Measurements from ENCODE around the gene KLHL26. TPM values are rescaled to one million over a fixed set of nuclear protein-coding genes. Genes with fewer than 3 reads are reported as not detected.

Gene KLHL26
- total RNA-seq, 1 donor from 2014 or later = 12.7 TPM

GRCh38 chr19:18709546-18709945 lies 72.7 kb downstream of the KLHL26 start:
- DNase-seq (ENCODE audit: low spot score) = no peak
- Mint-ChIP-seq H3K9me3 (no peaks in the 10 kb centered on the region), H3K4me1 (ENCODE audit: low read depth) (no peaks in the 10 kb centered on the region), H3K36me3 (ENCODE audit: low read depth) (no peaks in the 10 kb centered on the region), H3K27ac (no peak overlapping the region), H3K4me3 (no peak overlapping the region), H3K27me3 (ENCODE audit: insufficient read depth) (no peaks in the 10 kb centered on the region)
- intact Hi-C loops (cut with micrococcal nuclease) = no loop called here

- Mint-ChIP-seq H3K4me1 (ENCODE audit: low read depth) (no peaks in the 10 kb centered on the region), H3K4me3 (no peak overlapping the region), H3K27ac (no peak overlapping the region), H3K36me3 (ENCODE audit: low read depth) (no peaks in the 10 kb centered on the region), H3K9me3 (no peaks in the 10 kb centered on the region), H3K27me3 (ENCODE audit: insufficient read depth) (no peaks in the 10 kb centered on the region)
- intact Hi-C loops (cut with micrococcal nuclease) = no loop called here
- DNase-seq (ENCODE audit: low spot score) = no peak
Observed at GRCh38 chr19:18710186-18710585, 73.4 kb downstream of the KLHL26 start.

- H3K4me3 Mint-ChIP-seq = no peak overlapping the region
- H3K9me3 Mint-ChIP-seq = no peaks in the 10 kb centered on the region
- no peak overlapping the region for H3K27ac Mint-ChIP-seq
- DNase-seq (ENCODE audit: low spot score) = no peak
- H3K36me3 Mint-ChIP-seq (ENCODE audit: low read depth) = no peaks in the 10 kb centered on the region
- H3K4me1 Mint-ChIP-seq (ENCODE audit: low read depth) = no peaks in the 10 kb centered on the region
- intact Hi-C loops (cut with micrococcal nuclease) = no loop called here
- no peaks in the 10 kb centered on the region for H3K27me3 Mint-ChIP-seq (ENCODE audit: insufficient read depth)
Observed at GRCh38 chr19:18710996-18711751, 74.3 kb downstream of the KLHL26 start.

GRCh38 chr19:18711893-18712292 lies 75.1 kb downstream of the KLHL26 start:
- H3K36me3 Mint-ChIP-seq (ENCODE audit: low read depth) = no peaks in the 10 kb centered on the region
- H3K27me3 Mint-ChIP-seq (ENCODE audit: insufficient read depth) = no peaks in the 10 kb centered on the region
- DNase-seq (ENCODE audit: low spot score) = no peak
- no peak overlapping the region for H3K4me3 Mint-ChIP-seq
- no peaks in the 10 kb centered on the region for H3K9me3 Mint-ChIP-seq
- intact Hi-C loops (cut with micrococcal nuclease) = no loop called here
- no peaks in the 10 kb centered on the region for H3K4me1 Mint-ChIP-seq (ENCODE audit: low read depth)
- no peak overlapping the region for H3K27ac Mint-ChIP-seq

GRCh38 chr19:18712981-18713380 lies 76.2 kb downstream of the KLHL26 start:
- Mint-ChIP-seq H3K27ac (no peak overlapping the region), H3K9me3 (no peaks in the 10 kb centered on the region), H3K4me1 (ENCODE audit: low read depth) (no peaks in the 10 kb centered on the region), H3K36me3 (ENCODE audit: low read depth) (no peaks in the 10 kb centered on the region), H3K27me3 (ENCODE audit: insufficient read depth) (no peaks in the 10 kb centered on the region), H3K4me3 (no peak overlapping the region)
- no peak for DNase-seq (ENCODE audit: low spot score)
- intact Hi-C loops (cut with micrococcal nuclease) = no loop called here

GRCh38 chr19:18713550-18714117 lies 76.8 kb downstream of the KLHL26 start:
- no peak overlapping the region for H3K27ac Mint-ChIP-seq
- no peaks in the 10 kb centered on the region for H3K4me1 Mint-ChIP-seq (ENCODE audit: low read depth)
- no peaks in the 10 kb centered on the region for H3K27me3 Mint-ChIP-seq (ENCODE audit: insufficient read depth)
- no peak overlapping the region for H3K4me3 Mint-ChIP-seq
- no peaks in the 10 kb centered on the region for H3K36me3 Mint-ChIP-seq (ENCODE audit: low read depth)
- no peak for DNase-seq (ENCODE audit: low spot score)
- no peaks in the 10 kb centered on the region for H3K9me3 Mint-ChIP-seq
- intact Hi-C loops (cut with micrococcal nuclease) = no loop called here

GRCh38 chr19:18715416-18715815 lies 78.6 kb downstream of the KLHL26 start:
- Mint-ChIP-seq H3K9me3 (no peaks in the 10 kb centered on the region), H3K4me3 (no peak overlapping the region), H3K36me3 (ENCODE audit: low read depth) (no peaks in the 10 kb centered on the region), H3K4me1 (ENCODE audit: low read depth) (no peaks in the 10 kb centered on the region), H3K27me3 (ENCODE audit: insufficient read depth) (no peaks in the 10 kb centered on the region), H3K27ac (no peak overlapping the region)
- intact Hi-C loops (cut with micrococcal nuclease) = no loop called here
- DNase-seq (ENCODE audit: low spot score) = no peak

GRCh38 chr19:18716857-18717256 lies 80.0 kb downstream of the KLHL26 start:
- no peaks in the 10 kb centered on the region for H3K27me3 Mint-ChIP-seq (ENCODE audit: insufficient read depth)
- no peak for DNase-seq (ENCODE audit: low spot score)
- H3K27ac Mint-ChIP-seq = no peak overlapping the region
- intact Hi-C loops (cut with micrococcal nuclease) = no loop called here
- H3K4me1 Mint-ChIP-seq (ENCODE audit: low read depth) = no peaks in the 10 kb centered on the region
- H3K36me3 Mint-ChIP-seq (ENCODE audit: low read depth) = no peaks in the 10 kb centered on the region
- no peaks in the 10 kb centered on the region for H3K9me3 Mint-ChIP-seq
- no peak overlapping the region for H3K4me3 Mint-ChIP-seq

- intact Hi-C loops (cut with micrococcal nuclease) = no loop called here
- Mint-ChIP-seq H3K4me3 (no peak overlapping the region), H3K9me3 (no peaks in the 10 kb centered on the region), H3K27ac (no peak overlapping the region), H3K4me1 (ENCODE audit: low read depth) (no peaks in the 10 kb centered on the region), H3K36me3 (ENCODE audit: low read depth) (no peaks in the 10 kb centered on the region), H3K27me3 (ENCODE audit: insufficient read depth) (no peaks in the 10 kb centered on the region)
- DNase-seq (ENCODE audit: low spot score) = no peak
Observed at GRCh38 chr19:18717601-18718000, 80.8 kb downstream of the KLHL26 start.

GRCh38 chr19:18718015-18718526 lies 81.2 kb downstream of the KLHL26 start:
- Mint-ChIP-seq H3K4me1 (ENCODE audit: low read depth) (no peaks in the 10 kb centered on the region), H3K27me3 (ENCODE audit: insufficient read depth) (no peaks in the 10 kb centered on the region), H3K36me3 (ENCODE audit: low read depth) (no peaks in the 10 kb centered on the region), H3K4me3 (no peak overlapping the region), H3K27ac (no peak overlapping the region), H3K9me3 (no peaks in the 10 kb centered on the region)
- DNase-seq (ENCODE audit: low spot score) = no peak
- intact Hi-C loops (cut with micrococcal nuclease) = no loop called here

- H3K27me3 Mint-ChIP-seq (ENCODE audit: insufficient read depth) = no peaks in the 10 kb centered on the region
- no peaks in the 10 kb centered on the region for H3K9me3 Mint-ChIP-seq
- H3K36me3 Mint-ChIP-seq (ENCODE audit: low read depth) = no peaks in the 10 kb centered on the region
- H3K27ac Mint-ChIP-seq = no peak overlapping the region
- intact Hi-C loops (cut with micrococcal nuclease) = no loop called here
- no peaks in the 10 kb centered on the region for H3K4me1 Mint-ChIP-seq (ENCODE audit: low read depth)
- DNase-seq (ENCODE audit: low spot score) = no peak
- H3K4me3 Mint-ChIP-seq = no peak overlapping the region
Observed at GRCh38 chr19:18718846-18719458, 82.1 kb downstream of the KLHL26 start.

- Mint-ChIP-seq H3K36me3 (ENCODE audit: low read depth) (no peaks in the 10 kb centered on the region), H3K27ac (no peak overlapping the region), H3K4me3 (no peak overlapping the region), H3K27me3 (ENCODE audit: insufficient read depth) (no peaks in the 10 kb centered on the region), H3K4me1 (ENCODE audit: low read depth) (no peaks in the 10 kb centered on the region), H3K9me3 (no peaks in the 10 kb centered on the region)
- intact Hi-C loops (cut with micrococcal nuclease) = no loop called here
- no peak for DNase-seq (ENCODE audit: low spot score)
Observed at GRCh38 chr19:18719541-18719940, 82.7 kb downstream of the KLHL26 start.
